ENCODE results near the gene UROS. TPM values are rescaled to one million over a fixed set of nuclear protein-coding genes. Genes with fewer than 3 reads are reported as not detected.

UROS gene
- total and polyA plus RNA-seq, 4 donors: 24.9 to 157 (median 37.9) TPM

- TF ChIP-seq EGR1 (IDR thresholded peaks at IDR 0.05; ENCODE audit: low read depth in 2 of 2) (no peak), ATF3 (IDR thresholded peaks at IDR 0.05) (no peak), HNF4A (conservative IDR thresholded peaks at IDR 0.05) (no peak), MAX (IDR thresholded peaks at IDR 0.05) (no peak), HNF4G (IDR thresholded peaks at IDR 0.05) (no peak), NR2F2 (IDR thresholded peaks at IDR 0.05) (no peak), CTCF (IDR thresholded peaks at IDR 0.05; ENCODE audit: low read depth, low read length, missing input control) (no peak), RAD21 (IDR thresholded peaks at IDR 0.05) (no peak), REST (IDR thresholded peaks at IDR 0.05) (no peak), GABPA (IDR thresholded peaks at IDR 0.05 in 1 of 2, conservative IDR thresholded peaks at IDR 0.05 in 1 of 2) (no peak), TAF1 (conservative IDR thresholded peaks at IDR 0.05) (no peak), RXRA (IDR thresholded peaks at IDR 0.05) (no peak), JUND (IDR thresholded peaks at IDR 0.05) (no peak), FOXA2 (IDR thresholded peaks at IDR 0.05) (no peak), SP1 (IDR thresholded peaks at IDR 0.05) (no peak), YY1 (IDR thresholded peaks at IDR 0.05) (no peak), ZBTB33 (IDR thresholded peaks at IDR 0.05) (no peak)
- no peaks in the 10 kb centered on the region for H3K36me3 ChIP-seq (ENCODE audit: control insufficient read depth in 4 of 4, insufficient read depth in 3 of 4, low read depth in 1 of 4, low read length in 3 of 4)
- H3K27ac ChIP-seq (ENCODE audit: low read depth in 1 of 2, low read length in 2 of 2): no peak overlapping the region
- H3K4me1 ChIP-seq (ENCODE audit: control insufficient read depth in 4 of 4, insufficient read depth in 4 of 4, low read length in 3 of 4): no peaks in the 10 kb centered on the region
- H3K4me3 ChIP-seq (ENCODE audit: low read depth in 1 of 3, low read length in 3 of 3): no peak overlapping the region
- no peak overlapping the region for H3K9ac ChIP-seq (ENCODE audit: low read depth in 1 of 2, low read length in 2 of 2)
- DNase-seq (ENCODE audit: low spot score): no peak
- 93% methylated on average over 9 of the region's 9 CpGs for WGBS
- H3K9me3 ChIP-seq (ENCODE audit: control insufficient read depth in 4 of 4, low read length in 3 of 4): no peaks in the 10 kb centered on the region
- H3K27me3 ChIP-seq (ENCODE audit: control insufficient read depth in 4 of 4, insufficient read depth in 4 of 4, low read length in 3 of 4): no peaks in the 10 kb centered on the region
These were observed 45.3 kb downstream of the UROS start for GRCh38 chr10:125777806-125778205.
